SW480 (cell line): ENCODE data around the gene CCNF.
"Not testable (repeated sequence)": the region's sequence is repeated elsewhere in the genome, so short reads cannot be mapped to it uniquely, and the experiment has no call there.

Source experiments
- DNase-seq: peaks from one replicate; pipeline ENCODE4 v3.0.0-alpha.2; 2016; ENCODE audit warnings: low spot score

The CCNF gene

GRCh38 chr16:2471653-2472487 is 42.6 kb downstream of the CCNF start:
- no peak for DNase-seq

GRCh38 chr16:2472488-2472864 is 43.2 kb downstream of the CCNF start:
- DNase-seq: no peak

DNA sequence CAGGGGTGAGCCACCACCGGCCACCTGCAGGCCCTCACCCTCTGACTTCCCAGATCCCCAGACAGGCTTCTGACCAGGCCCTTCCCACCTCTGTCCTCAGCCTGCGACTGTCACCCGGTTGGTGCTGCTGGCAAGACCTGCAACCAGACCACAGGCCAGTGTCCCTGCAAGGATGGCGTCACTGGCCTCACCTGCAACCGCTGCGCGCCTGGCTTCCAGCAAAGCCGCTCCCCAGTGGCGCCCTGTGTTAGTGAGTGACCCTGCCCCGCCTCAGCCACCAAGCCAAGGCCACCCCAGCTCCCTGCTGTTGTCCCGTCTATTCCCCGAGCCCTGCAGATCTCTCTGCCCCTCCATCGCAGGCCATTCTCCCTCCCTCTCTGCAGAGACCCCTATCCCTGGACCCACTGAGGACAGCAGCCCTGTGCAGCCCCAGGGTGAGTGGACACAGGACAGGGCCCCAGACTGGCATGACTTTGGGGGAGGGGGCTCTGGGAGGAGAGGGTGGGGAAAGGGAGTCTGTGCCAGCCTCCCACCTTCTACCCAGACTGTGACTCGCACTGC is 43.7 kb downstream of the CCNF start:
- DNase-seq: no peak

GRCh38 chr16:2473446-2473926 is 44.2 kb downstream of the CCNF start:
- no peak for DNase-seq

DNA sequence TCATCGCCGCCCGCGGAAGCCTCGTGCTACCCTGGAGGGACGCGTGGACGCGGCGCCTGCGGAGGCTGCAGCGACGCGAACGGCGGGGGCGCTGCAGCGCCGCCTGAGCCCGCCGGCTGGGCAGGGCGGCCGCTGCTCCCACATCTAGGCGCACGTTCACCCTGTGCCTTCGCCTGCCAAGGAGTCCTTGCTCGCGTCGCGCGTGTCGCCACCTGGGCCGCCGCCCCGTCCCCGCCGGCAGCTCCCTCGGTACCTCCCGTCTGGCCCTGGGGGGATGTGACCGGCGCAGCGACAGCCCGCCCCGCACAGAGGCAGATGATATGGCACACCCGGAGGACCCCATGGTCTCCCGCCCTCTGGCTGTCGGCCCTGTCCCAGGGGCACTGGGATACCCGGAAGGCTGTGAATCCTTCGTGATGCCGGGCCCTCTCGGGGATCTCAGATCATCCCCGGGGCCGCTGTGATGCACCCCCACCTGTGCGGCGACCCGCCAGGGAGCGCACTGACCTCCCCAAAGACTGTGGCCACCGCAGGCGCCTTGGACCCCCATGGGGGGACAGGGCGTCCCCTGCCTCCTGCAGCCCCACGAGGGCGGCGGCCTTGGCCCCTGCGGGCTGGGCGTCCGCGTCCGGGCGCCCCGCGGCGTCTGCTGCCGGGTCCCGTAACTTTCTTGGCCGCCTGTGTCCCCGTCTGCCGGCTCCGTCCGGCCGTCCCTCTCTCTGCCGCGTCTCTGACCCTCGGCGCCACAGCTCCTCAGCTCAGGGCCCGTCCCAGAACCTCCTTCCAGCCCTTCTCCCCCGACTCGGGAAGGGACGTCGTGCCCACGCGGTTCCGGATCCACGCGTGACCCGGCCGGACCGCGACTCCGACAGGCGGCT is 45.0 kb downstream of the CCNF start:
- no peak for DNase-seq

GRCh38 chr16:2474877-2475412 is 45.7 kb downstream of the CCNF start, which contains the start of gene TBC1D24:
TBC1D24 (plus strand) TSS chr16:2475127; CDS start chr16:2496149, 21,022 bp downstream.
- peak; percentile 61 for DNase-seq

DNA sequence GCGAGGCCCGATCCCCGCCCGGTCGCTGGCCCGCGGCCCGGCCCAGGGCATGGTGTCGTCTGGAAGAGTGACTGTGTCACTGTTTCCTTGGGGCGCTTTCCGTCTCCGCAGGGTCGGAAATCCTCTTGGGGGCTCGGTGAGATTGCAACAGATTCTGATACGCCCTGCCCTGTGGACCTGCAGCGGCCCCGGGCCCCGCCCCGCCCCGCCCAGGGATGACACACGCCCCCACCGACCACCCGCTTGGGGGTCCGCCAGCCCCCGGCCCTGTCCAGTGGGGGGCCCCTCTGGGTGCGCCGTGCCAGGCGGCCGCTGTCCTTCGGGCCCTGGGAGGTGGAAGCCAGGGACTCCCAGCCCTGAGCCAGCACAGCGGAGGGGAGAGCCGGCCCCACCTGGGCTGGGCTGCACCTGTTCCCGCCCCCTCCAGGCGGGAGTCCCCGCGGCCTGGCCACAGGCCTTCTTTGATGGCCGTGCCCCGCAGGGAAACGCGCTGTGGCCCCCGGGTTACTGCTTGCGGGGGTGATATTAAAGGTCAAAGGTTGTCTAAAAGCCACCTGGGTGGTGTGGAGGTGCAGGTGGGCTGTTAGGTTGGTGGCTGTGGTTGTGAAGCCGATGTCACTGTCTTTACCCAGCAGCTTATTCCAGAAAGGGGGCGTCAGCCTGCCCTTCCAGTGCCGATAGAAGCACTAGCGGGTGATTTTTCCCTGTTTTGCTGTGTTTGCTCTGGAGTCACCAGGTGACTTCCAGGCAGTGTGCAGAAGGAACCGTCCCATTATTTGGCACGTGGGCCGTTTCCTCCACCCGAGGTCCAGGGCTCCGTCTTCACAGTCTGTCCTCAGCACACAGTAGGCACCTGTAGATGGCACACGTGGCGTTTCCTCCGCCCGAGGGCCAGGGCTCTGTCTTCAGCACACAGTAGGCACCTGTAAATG is 46.4 kb downstream of the CCNF start:
- DNase-seq: no peak

DNA sequence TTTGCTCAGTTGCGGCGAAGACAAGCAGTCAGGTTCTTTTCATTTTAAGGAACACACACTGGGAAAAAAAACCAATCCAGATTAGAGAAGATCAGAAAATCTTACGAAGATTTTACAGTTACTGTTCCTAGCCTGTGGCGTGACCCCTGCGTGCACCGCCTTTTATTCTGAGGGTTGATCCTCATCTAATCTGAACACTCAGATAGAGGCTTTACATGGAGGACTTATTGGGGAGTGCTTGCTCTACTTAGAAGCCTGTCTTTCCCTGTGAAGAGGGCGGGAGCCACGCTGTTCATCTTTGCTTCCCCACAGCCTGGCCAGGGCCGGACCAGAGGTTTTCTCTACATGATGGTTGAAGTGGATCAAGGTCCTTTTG is 47.1 kb downstream of the CCNF start:
- DNase-seq: no peak

GRCh38 chr16:2476741-2477140 is 47.5 kb downstream of the CCNF start:
- no peak for DNase-seq

GRCh38 chr16:2477327-2477726 is 48.1 kb downstream of the CCNF start:
- no peak for DNase-seq

DNA sequence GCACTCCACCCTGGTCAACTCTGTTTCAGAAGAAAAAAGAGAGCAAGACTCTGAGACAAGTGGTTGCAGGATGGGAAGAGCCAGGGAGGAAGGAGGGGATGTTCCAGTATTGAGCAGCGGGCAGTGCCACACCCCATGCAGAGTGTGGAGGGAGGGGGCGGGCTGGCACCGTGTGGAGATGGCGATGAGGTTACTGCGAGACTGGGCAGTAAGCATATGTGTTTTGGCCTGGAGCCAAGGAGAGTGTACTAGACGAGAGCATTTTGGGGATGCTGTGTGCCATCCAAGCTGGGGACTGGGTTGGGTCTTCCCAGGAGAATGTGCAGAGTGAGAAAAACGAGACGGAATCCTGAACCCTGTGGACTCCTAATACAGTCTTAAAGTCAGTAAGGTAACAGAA is 49.0 kb downstream of the CCNF start:
- no peak for DNase-seq

GRCh38 chr16:2479996-2480395 is 50.7 kb downstream of the CCNF start:
- not testable (repeated sequence) for DNase-seq

- DNase-seq: no peak
Measured at GRCh38 chr16:2480948-2481347, 51.7 kb downstream of the CCNF start.

DNA sequence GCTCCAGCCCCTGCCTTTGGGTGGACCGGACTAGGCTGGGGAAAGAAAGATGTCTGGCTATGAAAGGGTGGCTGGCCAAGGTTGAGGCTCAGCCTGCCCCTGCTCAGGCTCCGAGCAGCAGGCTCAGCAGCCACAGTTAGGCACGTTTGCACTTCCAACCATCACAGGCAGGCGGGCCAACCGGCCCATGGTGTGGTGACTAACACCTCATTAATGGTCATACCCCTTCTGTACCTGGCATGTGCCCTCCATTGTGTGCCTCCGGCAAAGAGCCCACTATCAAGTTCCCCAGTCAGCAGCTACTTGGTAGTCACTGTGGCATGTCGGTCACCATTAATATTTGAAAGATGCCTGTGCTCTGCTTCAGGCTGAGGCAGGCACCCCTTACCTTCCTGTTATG is 52.4 kb downstream of the CCNF start:
- DNase-seq: no peak

DNA sequence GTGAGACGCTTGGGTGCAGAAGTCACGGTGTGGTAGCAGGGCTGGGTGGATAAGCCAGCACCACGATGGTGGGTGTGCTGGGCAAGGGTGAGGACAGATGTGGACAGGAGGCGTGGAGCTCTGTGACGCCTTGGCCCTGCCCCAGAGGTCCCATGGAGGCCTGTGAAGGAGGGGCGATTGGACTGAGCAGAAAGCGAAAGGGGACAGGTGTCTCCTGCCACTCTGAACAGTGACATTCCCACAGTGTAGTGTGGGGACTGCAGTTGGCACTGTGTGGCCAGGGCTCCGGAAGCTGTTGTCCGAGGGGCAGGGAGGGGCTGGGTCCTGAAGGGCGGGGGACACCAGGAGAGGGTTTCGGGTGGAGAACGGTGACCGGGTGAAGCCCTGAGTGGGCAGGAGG is 53.0 kb downstream of the CCNF start:
- no peak for DNase-seq

DNA sequence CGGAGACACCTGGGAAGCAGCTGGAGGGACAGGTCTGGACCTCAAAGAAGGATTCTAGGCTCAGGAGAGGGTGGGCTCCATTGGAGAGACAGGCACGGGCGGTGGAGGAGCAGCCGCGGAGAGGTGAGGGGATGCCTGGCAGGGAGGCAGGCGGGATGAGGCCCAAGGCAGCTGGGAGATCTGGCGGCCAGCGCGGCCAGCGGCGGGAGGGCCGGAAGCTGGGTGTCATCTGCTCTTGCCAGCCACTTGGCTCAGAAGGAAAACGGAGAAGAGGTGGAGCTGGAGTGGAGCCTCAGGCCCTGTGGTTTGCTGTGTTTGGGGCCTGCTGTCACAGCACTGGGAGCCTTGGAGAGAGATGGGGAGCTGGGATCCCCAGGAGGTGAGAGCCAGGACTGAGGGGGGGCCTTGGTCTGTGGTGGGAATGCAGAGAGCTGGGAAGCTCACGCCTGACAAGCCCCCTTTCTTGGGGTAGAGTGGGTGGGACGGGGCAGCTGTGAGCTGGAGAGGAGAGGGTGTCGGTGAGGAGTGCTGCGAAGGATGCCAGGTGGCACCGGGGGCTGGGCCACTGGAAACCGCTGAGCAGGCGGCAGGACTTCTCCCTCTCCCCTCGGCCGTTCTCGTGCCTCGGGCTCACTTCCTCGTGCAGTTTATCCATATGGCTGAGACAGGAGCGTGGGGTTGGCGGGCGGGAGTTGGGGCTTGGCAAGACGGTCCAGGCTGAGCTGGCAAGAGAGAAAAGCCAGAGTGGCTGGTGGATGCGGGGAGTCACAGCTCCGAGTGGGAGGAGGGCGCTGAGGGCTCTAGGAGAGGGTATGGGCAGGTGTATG is 53.7 kb downstream of the CCNF start:
- DNase-seq: no peak

- DNase-seq: no peak
Measured at GRCh38 chr16:2483939-2484897, 55.0 kb downstream of the CCNF start.

DNA sequence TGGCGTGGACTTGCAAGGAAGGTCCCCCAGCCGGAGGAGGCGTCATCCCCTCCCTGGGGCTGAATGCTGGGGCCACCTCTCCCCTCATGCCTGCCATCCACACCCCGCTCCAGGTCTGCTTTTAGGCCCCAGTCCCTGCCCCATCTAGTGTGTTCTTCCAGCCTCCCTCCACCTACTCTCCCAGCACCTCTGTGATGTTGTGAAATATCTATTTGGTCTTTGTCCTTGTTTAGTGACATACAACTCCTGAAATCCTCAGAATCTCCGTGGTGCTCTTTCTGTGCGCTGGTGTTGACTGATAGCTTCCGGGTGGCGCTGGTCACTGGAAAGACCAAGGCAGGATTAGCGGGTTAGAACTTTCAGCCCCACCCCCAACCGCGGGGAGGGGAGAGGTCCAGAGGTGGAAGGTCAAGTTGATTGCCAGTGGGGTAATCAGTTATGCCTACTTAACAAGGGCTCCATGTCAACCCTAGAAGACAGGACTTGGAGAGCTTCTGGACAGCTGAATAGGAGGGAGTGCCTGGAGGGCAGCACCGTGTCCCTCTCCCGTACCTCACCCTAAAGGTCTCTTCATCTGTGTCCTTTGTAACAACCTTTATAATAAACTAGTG is 55.8 kb downstream of the CCNF start:
- no peak for DNase-seq
